GM18951 (cell line): ENCODE measurements around the gene KIAA0040.

Experiments used
- POLR2A ChIP-seq: IDR thresholded peaks from 4 replicates; pipeline ENCODE4 v1.6.1; 2011; ENCODE audit warnings: mild to moderate bottlenecking; ENCODE audit not compliant: insufficient read length, insufficient read depth; ENCODE audit errors: extremely low read depth
- in situ Hi-C: fragments of 300-500 bp; cut with MboI; formaldehyde crosslinking; loops from one replicate; pipeline ENCODE4 v1.12.0; 2022; ENCODE audit warnings: low sequenced_read_pairs, mixed read lengths, inconsistent platforms; ENCODE audit not compliant: unreplicated experiment

KIAA0040 gene

GRCh38 chr1:175152006-175152652, 40.4 kb downstream of the KIAA0040 start:
- in situ Hi-C loops = no loop called here
- TF ChIP-seq POLR2A = no peak

DNA sequence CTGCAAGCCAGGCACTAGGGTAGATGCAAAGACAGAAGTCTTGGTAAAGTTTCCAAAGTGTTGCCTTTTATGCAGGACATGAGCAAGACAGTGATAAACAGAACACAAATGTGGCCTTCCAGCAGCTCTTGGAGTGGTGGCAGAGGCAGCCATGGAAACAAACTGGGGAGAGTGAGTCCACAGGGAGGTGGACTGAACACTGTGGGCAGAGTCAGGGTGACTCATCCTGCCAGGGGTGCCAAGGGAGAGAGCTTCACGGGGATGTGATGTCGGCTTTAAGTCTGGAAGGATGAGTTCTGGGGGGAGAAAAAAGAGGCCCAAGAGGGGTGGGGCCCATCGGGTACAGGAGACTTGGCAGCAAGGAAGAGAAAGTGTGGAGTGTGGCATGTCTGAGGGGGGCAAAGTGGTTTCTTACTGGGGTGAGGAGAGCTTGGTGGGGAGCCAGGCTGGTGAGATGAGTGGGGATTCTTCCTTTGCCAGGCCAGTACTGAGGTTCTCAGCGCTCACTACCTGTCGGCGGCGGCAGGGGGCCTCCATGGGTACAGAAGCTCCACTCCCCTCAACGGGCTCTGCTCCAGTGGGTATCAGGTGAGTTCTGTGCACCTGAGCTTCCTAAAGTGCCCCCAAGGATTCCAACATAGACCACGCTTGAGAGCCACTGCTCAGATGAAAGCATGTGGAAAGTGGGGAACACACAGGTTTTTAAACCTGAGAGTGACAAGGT, 41.8 kb downstream of the KIAA0040 start:
- TF ChIP-seq POLR2A = no peak
- in situ Hi-C loops = no loop called here

- TF ChIP-seq POLR2A = no peak
- in situ Hi-C loops = loop anchor here (5.0 kb wide), 1 partner anchor 174 kb away; no protein-coding TSS in a partner anchor
Observed at GRCh38 chr1:175148068-175148467, 44.5 kb downstream of the KIAA0040 start.

GRCh38 chr1:175147569-175147968, 45.0 kb downstream of the KIAA0040 start:
- TF ChIP-seq POLR2A = no peak
- in situ Hi-C loops = loop anchor here (5.0 kb wide), 1 partner anchor 175 kb away; no protein-coding TSS in a partner anchor

DNA sequence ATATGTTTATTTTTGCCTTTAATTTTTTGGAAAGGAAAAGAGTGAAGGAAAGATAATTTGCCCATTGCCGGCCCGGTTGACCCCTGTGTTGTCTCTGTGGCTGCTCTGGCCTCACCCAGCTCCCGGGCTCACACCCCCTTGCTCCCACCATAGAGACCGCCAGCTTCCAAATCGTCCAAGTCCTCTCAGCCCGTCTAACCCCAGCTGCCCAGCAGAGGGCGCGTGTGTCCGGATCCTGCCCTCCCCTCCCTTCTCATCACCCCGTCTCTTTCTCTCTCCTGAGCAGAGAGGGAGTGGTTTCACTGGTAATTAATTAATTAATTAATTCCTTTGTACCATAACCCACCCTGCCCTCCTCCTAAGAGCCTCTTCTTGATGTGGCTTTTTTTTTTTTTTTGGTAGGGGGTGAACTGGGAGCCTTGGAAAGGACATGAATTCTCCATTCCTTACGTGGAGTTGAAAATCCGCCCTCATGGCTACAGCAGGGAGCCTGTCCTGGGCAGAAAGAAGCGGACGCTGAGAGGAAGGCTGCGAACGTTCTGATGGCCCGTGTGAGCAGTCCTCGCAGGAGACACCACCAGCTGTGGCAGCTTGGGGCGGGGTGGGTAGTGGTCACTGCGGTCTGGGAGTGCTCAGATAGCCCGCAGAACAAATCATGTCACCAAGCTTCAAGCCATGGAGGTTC, 45.9 kb downstream of the KIAA0040 start:
- TF ChIP-seq POLR2A = no peak
- in situ Hi-C loops = loop anchor here (5.0 kb wide), 1 partner anchor 176 kb away; no protein-coding TSS in a partner anchor

DNA sequence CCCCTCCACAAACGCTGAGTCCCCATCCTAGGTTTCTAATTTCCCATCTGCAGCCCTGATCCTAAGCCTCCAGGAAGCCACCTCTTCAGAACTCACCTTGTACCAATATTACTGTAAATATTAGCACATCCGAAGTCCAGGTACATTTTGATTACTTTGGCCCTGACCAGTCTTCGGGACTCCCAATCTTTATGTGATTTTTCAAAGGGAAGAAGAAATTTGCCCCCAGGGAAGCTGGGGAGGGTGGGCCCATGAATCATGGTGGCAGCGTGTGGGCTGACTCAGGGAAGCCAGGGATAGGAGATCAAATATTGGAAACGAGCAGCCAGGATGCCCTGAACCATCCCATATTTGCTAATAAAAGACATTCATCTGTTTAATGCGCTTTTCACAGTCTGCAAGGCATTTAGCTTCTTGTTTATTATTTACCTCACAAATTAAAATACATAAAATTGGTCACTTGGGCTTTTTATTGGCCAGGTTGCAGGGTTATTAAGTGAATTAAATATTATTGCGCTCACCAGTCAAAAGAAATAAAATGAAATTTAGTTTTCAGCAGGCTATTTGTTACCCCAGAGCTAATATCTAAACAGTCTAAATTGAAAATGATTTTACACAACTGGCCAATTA, 46.6 kb downstream of the KIAA0040 start:
- in situ Hi-C loops = loop anchor here (5.0 kb wide), 1 partner anchor 176 kb away; no protein-coding TSS in a partner anchor
- TF ChIP-seq POLR2A = no peak

DNA sequence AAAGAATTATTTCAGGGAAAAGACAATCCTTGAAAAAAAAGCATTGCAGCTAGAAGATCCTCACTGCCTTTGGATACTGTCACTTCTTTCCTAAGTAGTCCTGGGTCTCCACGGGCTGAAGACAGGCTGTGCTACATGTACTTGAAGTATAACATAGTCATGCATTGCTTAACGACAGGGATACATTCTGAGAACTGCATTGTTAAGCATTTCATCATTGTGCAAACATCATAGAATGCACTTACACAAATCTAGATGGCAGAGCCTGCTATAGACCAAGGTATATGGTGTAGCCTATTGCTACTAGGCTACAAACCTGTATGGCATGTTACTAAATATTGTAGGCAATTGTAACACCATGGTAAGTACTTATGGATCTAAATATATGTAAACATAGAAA, 54.0 kb downstream of the KIAA0040 start:
- no peak for TF ChIP-seq POLR2A
- in situ Hi-C loops = loop anchor here (5.0 kb wide), 1 partner anchor 106 kb away; no protein-coding TSS in a partner anchor

GRCh38 chr1:175137369-175137768, 55.2 kb downstream of the KIAA0040 start:
- TF ChIP-seq POLR2A = no peak
- in situ Hi-C loops = loop anchor here (5.0 kb wide), 1 partner anchor 105 kb away; no protein-coding TSS in a partner anchor

DNA sequence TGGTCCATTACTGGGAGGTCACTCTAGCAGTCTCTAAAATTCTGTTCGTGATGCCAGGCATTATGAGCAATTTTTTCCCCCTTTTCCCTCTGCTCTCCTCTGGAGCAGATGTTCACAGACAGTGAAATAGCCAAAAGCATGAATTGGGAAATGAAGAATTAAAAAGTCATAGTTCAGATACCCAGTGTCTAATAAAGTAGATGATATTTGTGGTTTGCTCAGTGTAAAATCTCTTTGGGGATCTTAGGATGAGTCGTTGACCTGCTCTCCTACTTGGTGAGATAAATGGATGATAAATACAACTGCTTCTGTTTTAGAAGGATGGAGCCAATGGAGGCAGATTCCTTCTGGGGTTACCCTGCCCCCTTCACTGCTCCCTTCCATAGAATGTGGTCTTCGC, 56.3 kb downstream of the KIAA0040 start:
- in situ Hi-C loops = loop anchor here (5.0 kb wide), 1 partner anchor 104 kb away; no protein-coding TSS in a partner anchor
- TF ChIP-seq POLR2A = no peak

- no peak for TF ChIP-seq POLR2A
- in situ Hi-C loops = no loop called here
Observed at GRCh38 chr1:175134500-175134899, 58.1 kb downstream of the KIAA0040 start.

- no peak for TF ChIP-seq POLR2A
- in situ Hi-C loops = no loop called here
Observed at GRCh38 chr1:175133673-175134435, 58.7 kb downstream of the KIAA0040 start.

GRCh38 chr1:175132436-175132835, 60.1 kb downstream of the KIAA0040 start:
- in situ Hi-C loops = no loop called here
- TF ChIP-seq POLR2A = no peak
